GM12878 (cell line): ENCODE results near the gene GSTA4. TPM values are rescaled to one million over a fixed set of nuclear protein-coding genes. Genes with fewer than 3 reads are reported as not detected.

Source experiments
- FOXM1 ChIP-seq: IDR thresholded peaks from 2 replicates; pipeline ENCODE4 v1.6.1; 2012; ENCODE audit warnings: low read depth, mild to moderate bottlenecking, inconsistent platforms, low read length, moderate library complexity
- YBX1 ChIP-seq: fragments of 450-650 bp; IDR thresholded peaks from 2 replicates; pipeline ENCODE4 v1.6.1; 2016; ENCODE audit warnings: antibody characterized with exemption
- polyA plus RNA-seq, 11 experiments: library from polyadenylated mRNA; depleted of rRNA in 4 of 11; unstranded in 6 of 11; stranded (reverse) in 5 of 11; fragments of >200 nt; fragmentation: Nextera tagmentation in 4 of 11; fragmentation: Illumina TruSeq in 1 of 11; extraction: Ambion mirVana in 4 of 11; extraction: Trizol in 1 of 11; gene quantifications; 1 replicate in 1 of 11; 2 replicates in 10 of 11; pipeline versions ENCODE4 v1.2.1 to v1.2.3, GENCODE V29; 2011 to 2016; ENCODE audit warnings: inconsistent platforms in 2 of 11, missing spikeins in 2 of 11, low read depth in 1 of 11
- total RNA-seq, 4 experiments: library from RNA; depleted of rRNA in 3 of 4; stranded (reverse); fragments of >200 nt in 3 of 4; fragmentation: Illumina TruSeq in 1 of 4; extraction: Trizol in 1 of 4; gene quantifications; 2 replicates each; pipeline versions ENCODE4 v1.2.1 to v1.2.3, GENCODE V29; 2013 to 2021
- TF ChIP-seq, protein P1 (sequence below): IDR thresholded peaks from 2 replicates; pipeline ENCODE4 v1.6.1; 2011; ENCODE audit warnings: borderline replicate concordance, low read depth, mild to moderate bottlenecking, moderate library complexity, low read length; ENCODE audit not compliant: insufficient read depth, poor library complexity, severe bottlenecking
- TF ChIP-seq, protein P2 (sequence below): fragments of 450-650 bp; IDR thresholded peaks from 2 replicates; pipeline ENCODE4 v1.6.1; 2017; ENCODE audit warnings: antibody characterized with exemption, mild to moderate bottlenecking, moderate library complexity
- TF ChIP-seq, protein P3 (sequence below): fragments of 450-650 bp; IDR thresholded peaks from 2 replicates; pipeline ENCODE4 v1.6.1; 2017; ENCODE audit warnings: low read depth, mild to moderate bottlenecking, moderate library complexity

The GSTA4 gene
- total and polyA plus RNA-seq, 10 of the 15 experiments (the other 5 are each of a cell fraction or from before 2014, with no cell fraction given) = 1.9 to 9.7 (median 4.4) TPM

DNA sequence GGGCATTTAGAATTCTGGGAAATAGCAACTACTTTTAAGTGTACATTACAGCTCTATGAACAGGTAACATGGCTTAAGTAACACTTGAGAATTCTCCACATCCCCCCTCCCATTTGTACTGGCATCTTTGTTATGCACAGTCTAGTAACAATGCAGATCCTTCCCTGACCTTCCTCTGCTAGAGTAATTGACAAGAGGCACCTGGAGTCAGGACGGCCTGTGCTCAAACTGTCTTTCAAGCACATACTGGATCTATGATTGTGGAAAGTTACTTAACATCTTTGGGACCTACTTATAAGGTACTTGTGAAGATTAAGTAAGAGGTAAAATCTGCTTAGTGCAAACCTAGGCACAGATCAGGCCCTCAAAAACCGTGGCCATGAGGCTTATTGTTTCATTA is 63.7 kb downstream of the GSTA4 start (continued):
- TF ChIP-seq, protein P1, sequence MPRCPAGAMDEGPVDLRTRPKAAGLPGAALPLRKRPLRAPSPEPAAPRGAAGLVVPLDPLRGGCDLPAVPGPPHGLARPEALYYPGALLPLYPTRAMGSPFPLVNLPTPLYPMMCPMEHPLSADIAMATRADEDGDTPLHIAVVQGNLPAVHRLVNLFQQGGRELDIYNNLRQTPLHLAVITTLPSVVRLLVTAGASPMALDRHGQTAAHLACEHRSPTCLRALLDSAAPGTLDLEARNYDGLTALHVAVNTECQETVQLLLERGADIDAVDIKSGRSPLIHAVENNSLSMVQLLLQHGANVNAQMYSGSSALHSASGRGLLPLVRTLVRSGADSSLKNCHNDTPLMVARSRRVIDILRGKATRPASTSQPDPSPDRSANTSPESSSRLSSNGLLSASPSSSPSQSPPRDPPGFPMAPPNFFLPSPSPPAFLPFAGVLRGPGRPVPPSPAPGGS = no peak
- TF ChIP-seq FOXM1 (no peak), YBX1 (no peak)
- TF ChIP-seq, protein P2, sequence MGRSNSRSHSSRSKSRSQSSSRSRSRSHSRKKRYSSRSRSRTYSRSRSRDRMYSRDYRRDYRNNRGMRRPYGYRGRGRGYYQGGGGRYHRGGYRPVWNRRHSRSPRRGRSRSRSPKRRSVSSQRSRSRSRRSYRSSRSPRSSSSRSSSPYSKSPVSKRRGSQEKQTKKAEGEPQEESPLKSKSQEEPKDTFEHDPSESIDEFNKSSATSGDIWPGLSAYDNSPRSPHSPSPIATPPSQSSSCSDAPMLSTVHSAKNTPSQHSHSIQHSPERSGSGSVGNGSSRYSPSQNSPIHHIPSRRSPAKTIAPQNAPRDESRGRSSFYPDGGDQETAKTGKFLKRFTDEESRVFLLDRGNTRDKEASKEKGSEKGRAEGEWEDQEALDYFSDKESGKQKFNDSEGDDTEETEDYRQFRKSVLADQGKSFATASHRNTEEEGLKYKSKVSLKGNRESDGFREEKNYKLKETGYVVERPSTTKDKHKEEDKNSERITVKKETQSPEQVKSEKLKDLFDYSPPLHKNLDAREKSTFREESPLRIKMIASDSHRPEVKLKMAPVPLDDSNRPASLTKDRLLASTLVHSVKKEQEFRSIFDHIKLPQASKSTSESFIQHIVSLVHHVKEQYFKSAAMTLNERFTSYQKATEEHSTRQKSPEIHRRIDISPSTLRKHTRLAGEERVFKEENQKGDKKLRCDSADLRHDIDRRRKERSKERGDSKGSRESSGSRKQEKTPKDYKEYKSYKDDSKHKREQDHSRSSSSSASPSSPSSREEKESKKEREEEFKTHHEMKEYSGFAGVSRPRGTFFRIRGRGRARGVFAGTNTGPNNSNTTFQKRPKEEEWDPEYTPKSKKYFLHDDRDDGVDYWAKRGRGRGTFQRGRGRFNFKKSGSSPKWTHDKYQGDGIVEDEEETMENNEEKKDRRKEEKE = no peak
- TF ChIP-seq, protein P3, sequence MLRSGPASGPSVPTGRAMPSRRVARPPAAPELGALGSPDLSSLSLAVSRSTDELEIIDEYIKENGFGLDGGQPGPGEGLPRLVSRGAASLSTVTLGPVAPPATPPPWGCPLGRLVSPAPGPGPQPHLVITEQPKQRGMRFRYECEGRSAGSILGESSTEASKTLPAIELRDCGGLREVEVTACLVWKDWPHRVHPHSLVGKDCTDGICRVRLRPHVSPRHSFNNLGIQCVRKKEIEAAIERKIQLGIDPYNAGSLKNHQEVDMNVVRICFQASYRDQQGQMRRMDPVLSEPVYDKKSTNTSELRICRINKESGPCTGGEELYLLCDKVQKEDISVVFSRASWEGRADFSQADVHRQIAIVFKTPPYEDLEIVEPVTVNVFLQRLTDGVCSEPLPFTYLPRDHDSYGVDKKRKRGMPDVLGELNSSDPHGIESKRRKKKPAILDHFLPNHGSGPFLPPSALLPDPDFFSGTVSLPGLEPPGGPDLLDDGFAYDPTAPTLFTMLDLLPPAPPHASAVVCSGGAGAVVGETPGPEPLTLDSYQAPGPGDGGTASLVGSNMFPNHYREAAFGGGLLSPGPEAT = no peak
- TF ChIP-seq, all 136 proteins: peak for 0
